ENCODE results near the gene SMC3. TPM values are rescaled to one million over a fixed set of nuclear protein-coding genes. Genes with fewer than 3 reads are reported as not detected.

The SMC3 gene
- total RNA-seq, 1 experiment from 2014 or later: 64.3 TPM

DNA sequence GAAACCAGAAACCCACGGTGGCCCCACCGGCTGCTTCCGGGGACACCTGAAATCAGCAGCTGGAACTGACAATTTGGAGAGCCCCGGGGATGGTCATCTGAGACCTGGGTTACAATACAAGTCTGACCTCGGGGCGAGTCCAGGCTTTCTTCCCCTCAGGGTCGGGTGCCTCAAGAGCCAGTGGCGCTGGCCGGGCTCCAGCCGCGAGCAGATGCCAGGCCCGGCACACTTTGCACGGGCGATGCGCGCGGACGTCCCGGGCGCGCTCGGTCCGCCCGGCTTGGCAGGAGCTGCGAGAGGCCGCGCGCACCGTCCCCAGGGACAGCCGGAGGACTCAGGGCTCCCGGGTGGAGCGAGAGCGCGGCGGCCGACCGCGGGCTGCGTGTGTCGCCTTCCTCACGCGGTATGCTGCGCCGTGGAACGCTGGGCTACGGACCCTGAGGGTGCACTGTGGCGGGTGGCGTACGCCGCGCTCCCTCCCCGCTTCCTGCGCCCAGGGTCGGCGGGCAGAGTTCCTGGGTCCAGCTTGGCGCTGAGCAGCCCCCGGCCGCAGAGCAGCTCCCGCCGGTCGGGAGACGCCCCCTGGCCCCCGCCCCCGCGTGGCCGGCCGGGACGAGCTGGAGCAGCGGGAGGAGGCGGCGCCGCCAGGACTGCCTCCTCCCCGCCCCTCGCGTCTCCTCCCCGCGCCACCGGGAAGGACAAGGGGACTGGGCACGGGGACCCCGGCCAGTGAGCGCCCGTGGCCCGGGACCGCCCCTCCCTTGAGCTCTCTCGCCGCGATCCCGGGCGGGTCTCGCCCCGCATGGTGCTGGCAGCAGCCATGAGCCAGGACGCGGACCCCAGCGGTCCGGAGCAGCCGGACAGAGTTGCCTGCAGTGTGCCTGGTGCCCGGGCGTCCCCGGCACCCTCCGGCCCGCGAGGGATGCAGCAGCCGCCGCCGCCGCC, 76.4 kb downstream of the SMC3 start, which contains the start of gene RBM20:
TSS of gene RBM20 (plus strand) at position 684 of the 945 bp plus-strand sequence. CDS start at position 803, 119 bp downstream.
- Histone ChIP-seq H3K4me2 (ENCODE audit: low read length) (peak within 1 kb of the TSS; percentile 85), H3K27ac (ENCODE audit: low read depth, low read length) (peak within 1 kb of the TSS; percentile 23; the same call in 1 of the 2 replicates), H3K79me2 (ENCODE audit: insufficient read depth, low read length) (no peaks in the 10 kb centered on the region), H3K4me1 (ENCODE audit: control insufficient read depth in 1 of 2, insufficient read depth in 2 of 2, low read length in 2 of 2) (peaks cover 22 to 41% of the 10 kb centered on the region in 2 experiments), H3K36me3 (ENCODE audit: control insufficient read depth in 1 of 2, insufficient read depth in 2 of 2, low read length in 2 of 2) (no peaks in the 10 kb centered on the region), H2AFZ (ENCODE audit: low read depth, low read length, poor library complexity, severe bottlenecking) (peak within 1 kb of the TSS; percentile 79), H3K9ac (ENCODE audit: low read length) (peak within 1 kb of the TSS; percentile 54), H3K4me3 (replicated peaks in 1 of 2; ENCODE audit: low read depth in 1 of 2, low read length in 2 of 2) (peak within 1 kb of the TSS; percentile 60 to 65), H3K9me2 (ENCODE audit: insufficient read depth) (no peaks in the 10 kb centered on the region), H4K20me1 (ENCODE audit: insufficient read depth) (no peaks in the 10 kb centered on the region), H3K27me3 (ENCODE audit: insufficient read depth, low read length) (peaks cover 8% of the 10 kb centered on the region; the same call in 1 of the 2 replicates), H3K9me3 (ENCODE audit: control insufficient read depth in 1 of 2, insufficient read depth in 1 of 2, low read depth in 1 of 2, low read length in 2 of 2) (no peaks in the 10 kb centered on the region)
- POLR2A ChIA-PET: interaction anchor here (1.0 kb wide), 1 partner anchor 28 kb away, joined by 3 read pairs; no protein-coding TSS in a partner anchor
- ATAC-seq (peak; percentile 76), DNase-seq (ENCODE audit: low read depth, low spot score) (no peak)
- BruUV-seq (replicated peaks): no TSS peak
- CTCF ChIA-PET: interaction anchor here (1.0 kb wide), 1 partner anchor 44 kb away, joined by 3 read pairs; no protein-coding TSS in a partner anchor
- RAD21 ChIA-PET (ENCODE audit: low non-redundant PET in 1 of 2, low total read pairs in 2 of 2, uncharacterized antibody in 2 of 2, unreplicated experiment in 2 of 2): no interaction called here
- TF ChIP-seq EGR1 (IDR thresholded peaks at IDR 0.05; ENCODE audit: low read depth): peak; percentile 93
- TF ChIP-seq SIN3A (IDR thresholded peaks at IDR 0.05; ENCODE audit: low read depth): 0 out of 2 replicates have a peak, but pooled peaks have one; percentile 38
- TF ChIP-seq CBX3 (IDR thresholded peaks at IDR 0.05; ENCODE audit: low read depth): no peak
- peak; percentile 41; the same call in 1 of the 2 replicates for TF ChIP-seq ZFX (IDR thresholded peaks at IDR 0.05)
- TF ChIP-seq JUND (IDR thresholded peaks at IDR 0.05): no peak
- TF ChIP-seq, protein P1, sequence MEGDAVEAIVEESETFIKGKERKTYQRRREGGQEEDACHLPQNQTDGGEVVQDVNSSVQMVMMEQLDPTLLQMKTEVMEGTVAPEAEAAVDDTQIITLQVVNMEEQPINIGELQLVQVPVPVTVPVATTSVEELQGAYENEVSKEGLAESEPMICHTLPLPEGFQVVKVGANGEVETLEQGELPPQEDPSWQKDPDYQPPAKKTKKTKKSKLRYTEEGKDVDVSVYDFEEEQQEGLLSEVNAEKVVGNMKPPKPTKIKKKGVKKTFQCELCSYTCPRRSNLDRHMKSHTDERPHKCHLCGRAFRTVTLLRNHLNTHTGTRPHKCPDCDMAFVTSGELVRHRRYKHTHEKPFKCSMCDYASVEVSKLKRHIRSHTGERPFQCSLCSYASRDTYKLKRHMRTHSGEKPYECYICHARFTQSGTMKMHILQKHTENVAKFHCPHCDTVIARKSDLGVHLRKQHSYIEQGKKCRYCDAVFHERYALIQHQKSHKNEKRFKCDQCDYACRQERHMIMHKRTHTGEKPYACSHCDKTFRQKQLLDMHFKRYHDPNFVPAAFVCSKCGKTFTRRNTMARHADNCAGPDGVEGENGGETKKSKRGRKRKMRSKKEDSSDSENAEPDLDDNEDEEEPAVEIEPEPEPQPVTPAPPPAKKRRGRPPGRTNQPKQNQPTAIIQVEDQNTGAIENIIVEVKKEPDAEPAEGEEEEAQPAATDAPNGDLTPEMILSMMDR (IDR thresholded peaks at IDR 0.05 in 2 of 3, conservative IDR thresholded peaks at IDR 0.05 in 1 of 3; ENCODE audit: borderline replicate concordance in 1 of 3, insufficient read depth in 1 of 3, low read depth in 2 of 3, low read length in 2 of 3): no peak
- TF ChIP-seq, protein P2, sequence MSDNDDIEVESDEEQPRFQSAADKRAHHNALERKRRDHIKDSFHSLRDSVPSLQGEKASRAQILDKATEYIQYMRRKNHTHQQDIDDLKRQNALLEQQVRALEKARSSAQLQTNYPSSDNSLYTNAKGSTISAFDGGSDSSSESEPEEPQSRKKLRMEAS (IDR thresholded peaks at IDR 0.05): peak; percentile 66; the same call in 1 of the 2 replicates
- intact Hi-C loops (cut with micrococcal nuclease): no loop called here

All from HCT116 (cell line).